OCI-LY3 (cell line): ENCODE results near the gene C1orf105.
"Not testable (repeated sequence)": the region's sequence is repeated elsewhere in the genome, so short reads cannot be mapped to it uniquely, and the experiment has no call there.

Experiments
- H2AFZ ChIP-seq: fragments of 200-600, 300-600 bp; shearing (Covaris generic); 2 replicates; pipeline ENCODE4 v1.6.0; 2014; ENCODE audit warnings: antibody characterized with exemption, low read depth, low read length
- H3K27ac ChIP-seq: fragments of 200-600, 300-600 bp; sonication (generic); 2 replicates; pipeline ENCODE4 v1.5.1; 2014; ENCODE audit warnings: mild to moderate bottlenecking, low read length, moderate library complexity, mixed read lengths
- H3K27me3 ChIP-seq: fragments of 200-600, 300-600 bp; sonication (generic); 2 replicates; pipeline ENCODE4 v1.6.1; 2014; ENCODE audit warnings: low read depth, low read length, mixed read lengths
- H3K36me3 ChIP-seq: fragments of 200-600, 300-600 bp; sonication (generic); replicated peaks from 2 replicates; pipeline ENCODE3; 2014; ENCODE audit warnings: low read depth, low read length, mixed read lengths
- H3K4me1 ChIP-seq: fragments of 300-600, 200-600 bp; sonication (generic); 2 replicates; pipeline ENCODE4 v1.6.1; 2014; ENCODE audit warnings: low read length, mixed read lengths
- H3K4me2 ChIP-seq: fragments of 200-600, 300-600 bp; sonication (generic); 2 replicates; pipeline ENCODE4 v1.6.1; 2014; ENCODE audit warnings: low read length, mixed read lengths
- H3K4me3 ChIP-seq: fragments of 300-600, 200-600 bp; sonication (generic); 2 replicates; pipeline ENCODE4 v1.5.1; 2014; ENCODE audit warnings: antibody characterized with exemption, mild to moderate bottlenecking, low read length, moderate library complexity
- H3K79me2 ChIP-seq: fragments of 300-600, 200-600 bp; shearing (Covaris generic); 2 replicates; pipeline ENCODE4 v1.6.1; 2014; ENCODE audit warnings: mild to moderate bottlenecking, low read length, mixed read lengths
- H3K9ac ChIP-seq: fragments of 300-600, 200-600 bp; shearing (Covaris generic); 2 replicates; pipeline ENCODE4 v1.6.0; 2014; ENCODE audit warnings: mild to moderate bottlenecking, low read length, moderate library complexity
- H3K9me3 ChIP-seq: fragments of 200-600, 300-600 bp; shearing (Covaris generic); 2 replicates; pipeline ENCODE4 v1.6.1; 2014; ENCODE audit warnings: low read length, mixed read lengths; ENCODE audit not compliant: insufficient read depth
- H4K20me1 ChIP-seq: fragments of 200-600, 300-600 bp; sonication (generic); 2 replicates; pipeline ENCODE4 v1.6.1; 2016; ENCODE audit warnings: low read length, mixed read lengths; ENCODE audit not compliant: insufficient read depth
- CTCF ChIP-seq: fragments of 200-600, 300-600 bp; sonication (generic); IDR thresholded peaks from 2 replicates; pipeline ENCODE4 v1.5.1; 2014; ENCODE audit warnings: antibody characterized with exemption, low read length, low read depth
- EZH2phosphoT487 ChIP-seq: fragments of 200-600 bp; shearing (Covaris generic); IDR thresholded peaks from 2 replicates; pipeline ENCODE4 v1.6.1; 2018; ENCODE audit warnings: antibody characterized with exemption, mixed run types, low read depth

The C1orf105 gene

GRCh38 chr1:172420385-172420784 lies at the start of gene C1orf105:
C1orf105 (plus strand) TSS chr1:172420685; CDS start chr1:172420886, 201 bp downstream.
- TF ChIP-seq CTCF: no peak
- no peak for TF ChIP-seq EZH2phosphoT487
- H2AFZ ChIP-seq: no peak within 1 kb of the TSS
- no peaks in the 10 kb centered on the region for H3K9me3 ChIP-seq
- no peaks in the 10 kb centered on the region for H3K27me3 ChIP-seq
- H4K20me1 ChIP-seq: no peaks in the 10 kb centered on the region
- H3K4me3 ChIP-seq: no peak within 1 kb of the TSS
- H3K27ac ChIP-seq: no peak within 1 kb of the TSS
- no peaks in the 10 kb centered on the region for H3K36me3 ChIP-seq
- H3K9ac ChIP-seq: no peak within 1 kb of the TSS
- H3K4me2 ChIP-seq: no peak within 1 kb of the TSS
- H3K4me1 ChIP-seq: no peaks in the 10 kb centered on the region
- no peaks in the 10 kb centered on the region for H3K79me2 ChIP-seq

- H3K27ac ChIP-seq, H3K9ac ChIP-seq, H3K4me1 ChIP-seq, H3K79me2 ChIP-seq, H2AFZ ChIP-seq, H3K4me2 ChIP-seq, H4K20me1 ChIP-seq, H3K27me3 ChIP-seq, H3K4me3 ChIP-seq: not testable (repeated sequence)
- peaks cover 17% of the 10 kb centered on the region for H3K36me3 ChIP-seq
- H3K9me3 ChIP-seq: peaks cover 22% of the 10 kb centered on the region
Observed at GRCh38 chr1:172371646-172372045, 48.8 kb upstream of the C1orf105 start.

GRCh38 chr1:172373864-172374263 lies 46.6 kb upstream of the C1orf105 start:
- H3K9ac ChIP-seq: no peak overlapping the region
- no peak for TF ChIP-seq EZH2phosphoT487
- no peak for TF ChIP-seq CTCF
- H2AFZ ChIP-seq: 0 out of 2 replicates have a peak overlapping the region, but pooled peaks have one; percentile 5
- H3K79me2 ChIP-seq: no peaks in the 10 kb centered on the region
- H4K20me1 ChIP-seq: no peaks in the 10 kb centered on the region
- H3K27me3 ChIP-seq: no peaks in the 10 kb centered on the region
- peaks cover 11% of the 10 kb centered on the region for H3K4me1 ChIP-seq
- no peak overlapping the region for H3K27ac ChIP-seq
- H3K4me2 ChIP-seq: no peak overlapping the region
- peaks cover 6% of the 10 kb centered on the region for H3K36me3 ChIP-seq
- H3K4me3 ChIP-seq: no peak overlapping the region
- H3K9me3 ChIP-seq: peaks cover under 1% of the 10 kb centered on the region; the same call in 1 of the 2 replicates

- TF ChIP-seq EZH2phosphoT487 (no peak), CTCF (no peak)
- no peaks in the 10 kb centered on the region for H3K79me2 ChIP-seq
- H3K27ac ChIP-seq: no peak overlapping the region
- H4K20me1 ChIP-seq: no peaks in the 10 kb centered on the region
- peaks cover 6% of the 10 kb centered on the region for H3K36me3 ChIP-seq
- H3K4me2 ChIP-seq: no peak overlapping the region
- H3K4me1 ChIP-seq: peaks cover 23% of the 10 kb centered on the region
- H3K9ac ChIP-seq: no peak overlapping the region
- H3K4me3 ChIP-seq: no peak overlapping the region
- no peak overlapping the region for H2AFZ ChIP-seq
- no peaks in the 10 kb centered on the region for H3K9me3 ChIP-seq
- no peaks in the 10 kb centered on the region for H3K27me3 ChIP-seq
Observed at GRCh38 chr1:172375211-172375631, 45.3 kb upstream of the C1orf105 start.

GRCh38 chr1:172376431-172376830 lies 44.1 kb upstream of the C1orf105 start:
- TF ChIP-seq EZH2phosphoT487: no peak
- TF ChIP-seq CTCF: no peak
- peaks cover 6% of the 10 kb centered on the region for H3K36me3 ChIP-seq
- no peak overlapping the region for H3K27ac ChIP-seq
- no peaks in the 10 kb centered on the region for H4K20me1 ChIP-seq
- H3K9me3 ChIP-seq: no peaks in the 10 kb centered on the region
- no peaks in the 10 kb centered on the region for H3K27me3 ChIP-seq
- peak overlapping the region; percentile 8 for H3K4me2 ChIP-seq
- no peak overlapping the region for H2AFZ ChIP-seq
- H3K79me2 ChIP-seq: no peaks in the 10 kb centered on the region
- H3K4me1 ChIP-seq: peaks cover 33% of the 10 kb centered on the region
- H3K4me3 ChIP-seq: no peak overlapping the region
- H3K9ac ChIP-seq: no peak overlapping the region
